ENCODE data around the gene PLCH1.

The PLCH1 gene, protein sequence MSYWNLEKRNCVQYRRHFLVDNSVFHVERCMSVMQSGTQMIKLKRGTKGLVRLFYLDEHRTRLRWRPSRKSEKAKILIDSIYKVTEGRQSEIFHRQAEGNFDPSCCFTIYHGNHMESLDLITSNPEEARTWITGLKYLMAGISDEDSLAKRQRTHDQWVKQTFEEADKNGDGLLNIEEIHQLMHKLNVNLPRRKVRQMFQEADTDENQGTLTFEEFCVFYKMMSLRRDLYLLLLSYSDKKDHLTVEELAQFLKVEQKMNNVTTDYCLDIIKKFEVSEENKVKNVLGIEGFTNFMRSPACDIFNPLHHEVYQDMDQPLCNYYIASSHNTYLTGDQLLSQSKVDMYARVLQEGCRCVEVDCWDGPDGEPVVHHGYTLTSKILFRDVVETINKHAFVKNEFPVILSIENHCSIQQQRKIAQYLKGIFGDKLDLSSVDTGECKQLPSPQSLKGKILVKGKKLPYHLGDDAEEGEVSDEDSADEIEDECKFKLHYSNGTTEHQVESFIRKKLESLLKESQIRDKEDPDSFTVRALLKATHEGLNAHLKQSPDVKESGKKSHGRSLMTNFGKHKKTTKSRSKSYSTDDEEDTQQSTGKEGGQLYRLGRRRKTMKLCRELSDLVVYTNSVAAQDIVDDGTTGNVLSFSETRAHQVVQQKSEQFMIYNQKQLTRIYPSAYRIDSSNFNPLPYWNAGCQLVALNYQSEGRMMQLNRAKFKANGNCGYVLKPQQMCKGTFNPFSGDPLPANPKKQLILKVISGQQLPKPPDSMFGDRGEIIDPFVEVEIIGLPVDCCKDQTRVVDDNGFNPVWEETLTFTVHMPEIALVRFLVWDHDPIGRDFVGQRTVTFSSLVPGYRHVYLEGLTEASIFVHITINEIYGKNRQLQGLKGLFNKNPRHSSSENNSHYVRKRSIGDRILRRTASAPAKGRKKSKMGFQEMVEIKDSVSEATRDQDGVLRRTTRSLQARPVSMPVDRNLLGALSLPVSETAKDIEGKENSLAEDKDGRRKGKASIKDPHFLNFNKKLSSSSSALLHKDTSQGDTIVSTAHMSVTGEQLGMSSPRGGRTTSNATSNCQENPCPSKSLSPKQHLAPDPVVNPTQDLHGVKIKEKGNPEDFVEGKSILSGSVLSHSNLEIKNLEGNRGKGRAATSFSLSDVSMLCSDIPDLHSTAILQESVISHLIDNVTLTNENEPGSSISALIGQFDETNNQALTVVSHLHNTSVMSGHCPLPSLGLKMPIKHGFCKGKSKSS (N-terminal part only)

DNA sequence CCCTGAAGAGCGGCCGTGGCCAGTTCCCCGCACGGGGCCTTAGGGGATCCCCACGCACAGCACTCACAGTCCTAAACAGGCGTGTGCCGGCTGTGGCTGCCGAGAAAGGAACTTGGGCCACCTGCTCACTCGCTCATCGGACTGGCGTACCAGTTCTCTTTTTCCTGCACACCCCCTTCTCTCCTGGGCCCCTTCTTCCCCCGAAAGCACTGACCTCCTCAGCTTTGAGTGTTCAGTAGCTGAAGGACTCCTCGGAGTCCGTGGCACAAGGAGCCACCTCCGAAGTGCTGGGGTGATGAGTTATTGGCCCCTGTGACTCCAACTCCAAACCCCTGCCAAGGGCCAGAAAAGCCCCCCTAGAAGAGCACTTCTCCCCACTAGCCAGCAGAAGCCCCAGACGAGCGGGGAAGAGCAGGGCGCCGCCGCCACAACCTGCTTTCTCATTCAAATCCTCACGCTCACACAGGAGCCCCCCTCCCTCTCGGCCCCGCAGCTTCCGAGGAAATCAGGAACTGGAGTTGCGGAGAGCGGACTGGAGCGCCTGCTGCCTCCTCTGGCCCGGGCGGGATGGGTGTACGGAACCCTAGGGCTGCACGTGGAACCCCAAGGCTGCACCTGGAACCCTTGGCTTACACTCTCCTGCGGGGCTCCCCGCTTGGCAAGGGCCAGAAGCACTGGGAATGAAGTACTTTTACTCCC lies at the start of gene PLCH1:
Gene PLCH1, minus strand, starts transcription at position 446 of the 699 bp plus-strand sequence. CDS start 40,847 bp downstream, outside the sequence.
- peak; percentile 5 to 43 (median 15) for DNase-seq

DNA sequence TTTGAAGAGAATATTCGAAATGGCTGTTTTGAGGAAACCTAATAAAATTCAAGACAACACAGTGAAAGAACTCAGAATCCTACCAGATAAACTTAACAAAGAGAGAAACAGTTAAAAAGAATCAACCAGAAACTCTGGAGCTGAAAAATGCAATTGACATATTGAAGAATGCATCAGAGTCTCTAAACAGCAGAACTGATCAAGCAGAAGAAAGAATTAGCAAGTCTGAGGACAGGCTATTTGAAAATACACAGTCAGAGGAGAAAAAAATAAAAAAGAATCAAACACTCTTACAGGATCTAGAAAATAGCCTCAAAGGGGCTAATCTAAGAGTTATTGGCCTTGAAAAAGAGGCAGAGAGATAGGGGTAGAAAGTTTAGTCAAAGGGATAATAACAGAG lies 47.7 kb upstream of the PLCH1 start:
- DNase-seq, result no peak

DNA sequence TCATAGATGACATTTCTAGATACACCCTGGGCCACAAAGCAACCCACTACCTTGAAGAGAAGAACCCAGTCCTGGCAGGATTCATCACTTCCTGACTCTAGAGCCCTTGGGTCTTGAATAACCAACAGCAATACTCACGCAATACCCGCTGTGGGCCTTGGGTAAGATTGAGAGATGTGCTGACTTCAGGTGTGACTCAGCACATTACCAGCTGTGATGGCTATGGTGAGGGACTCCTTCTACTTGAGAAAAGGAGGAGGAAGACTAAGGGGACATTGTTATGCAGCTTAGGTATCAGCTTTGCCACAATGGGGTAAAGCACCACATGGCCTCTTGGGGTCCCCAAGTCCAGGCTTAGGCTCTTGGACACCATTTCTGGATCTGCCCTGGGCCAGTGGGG lies 46.3 kb upstream of the PLCH1 start:
- no peak for DNase-seq

DNA sequence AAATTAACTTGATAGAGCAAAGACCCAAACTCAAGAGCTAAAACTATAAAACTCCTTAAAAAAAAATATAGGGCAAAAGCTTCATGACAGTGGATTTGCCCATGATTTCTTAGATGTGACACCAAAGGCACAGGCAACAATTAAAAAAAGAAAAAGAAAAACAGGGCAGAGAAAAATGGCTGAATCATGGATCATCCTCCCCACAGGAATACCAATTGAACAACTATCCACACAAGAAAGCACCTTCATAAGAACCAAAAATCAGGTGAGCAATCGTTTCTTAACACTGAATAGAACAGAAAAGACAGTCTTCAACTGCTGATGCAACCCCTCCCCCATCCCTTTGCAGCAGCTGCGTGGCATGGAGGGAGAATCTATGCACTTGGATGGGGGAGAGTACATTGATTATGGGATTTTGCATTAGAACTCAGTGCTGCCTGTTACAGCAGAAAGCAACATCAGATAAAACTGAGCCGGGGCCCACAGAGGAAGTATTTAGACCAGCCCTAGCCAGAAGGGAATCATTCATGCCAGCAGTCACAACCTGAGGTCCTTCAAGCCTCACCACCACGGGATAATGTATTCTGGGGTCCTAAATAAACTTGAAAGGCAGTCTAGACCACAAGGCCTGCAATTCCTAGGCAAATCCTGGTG lies 45.5 kb upstream of the PLCH1 start:
- DNase-seq, result no peak

DNA sequence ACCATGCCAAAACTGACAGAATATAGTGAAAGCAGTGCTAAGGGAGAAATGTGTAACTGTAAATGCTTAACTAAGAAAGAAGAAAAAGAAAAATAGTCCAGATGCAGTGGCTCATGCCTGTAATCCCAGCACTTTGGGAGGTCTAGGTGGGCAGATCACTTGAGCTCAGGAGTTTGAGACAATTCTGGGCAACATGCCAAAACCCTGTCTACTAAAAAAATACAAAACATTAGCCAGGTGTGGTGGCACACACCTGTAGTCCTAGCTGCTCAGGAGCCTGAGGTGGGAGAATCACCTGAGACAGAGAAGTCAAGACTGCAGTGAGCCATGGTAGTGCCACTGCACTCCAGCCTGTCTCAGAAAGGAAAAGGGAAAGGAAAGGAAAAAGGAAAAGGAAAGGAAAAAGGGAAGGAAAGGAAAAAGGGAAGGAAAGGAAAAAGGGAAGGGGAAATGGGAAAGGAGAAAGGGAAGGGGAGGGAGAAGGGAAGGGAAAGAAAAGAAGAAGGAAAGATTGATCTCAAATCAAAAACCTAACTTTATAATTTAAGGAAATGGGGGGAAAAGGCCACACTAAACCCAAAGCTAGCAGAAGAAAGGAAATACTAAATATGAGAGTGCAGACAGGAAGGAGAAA lies 40.9 kb upstream of the PLCH1 start:
- no peak for DNase-seq

DNA sequence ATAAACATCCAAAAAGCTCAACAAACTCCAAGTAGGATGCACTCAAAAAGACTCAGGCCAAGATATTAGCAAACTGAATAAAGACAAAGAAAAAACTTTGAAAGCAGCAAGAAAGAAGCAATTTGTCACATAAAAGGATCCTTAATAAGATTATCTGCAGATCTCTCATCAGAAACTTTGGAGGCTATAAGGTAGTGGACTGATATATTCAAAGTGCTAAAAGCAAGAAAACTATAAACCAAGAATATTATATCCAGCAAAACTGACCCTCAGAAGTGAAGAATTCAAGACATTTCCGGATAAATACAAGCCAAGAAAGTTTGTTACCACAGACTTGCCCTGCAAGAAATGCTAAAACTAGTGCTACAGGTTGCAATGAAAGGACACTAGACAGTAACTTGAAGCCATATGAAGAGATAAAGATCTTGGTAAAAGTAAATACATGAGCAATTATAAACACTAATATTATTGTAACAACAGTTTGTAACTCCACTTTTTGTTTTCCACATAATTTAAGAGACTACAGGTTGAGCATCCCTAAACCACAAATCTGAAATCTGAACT lies 37.6 kb upstream of the PLCH1 start:
- DNase-seq, result no peak

DNA sequence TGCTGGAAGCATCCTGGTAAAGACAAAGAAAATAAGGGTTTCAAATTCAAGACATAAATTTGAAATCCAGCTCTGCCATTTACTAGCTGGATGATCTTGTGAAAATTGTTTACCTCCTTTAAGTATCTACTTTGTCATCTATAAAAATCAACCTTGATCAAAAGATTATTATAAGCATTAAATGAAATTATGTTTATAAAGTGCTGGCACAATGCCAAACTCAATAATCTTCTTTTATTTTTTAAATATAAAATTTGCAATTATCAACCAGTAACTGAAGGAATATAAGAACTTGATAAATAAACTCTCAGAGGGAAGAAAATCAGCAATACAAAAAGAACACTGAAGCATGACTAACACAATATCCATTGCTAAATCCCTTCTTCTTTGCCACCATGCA lies 35.4 kb upstream of the PLCH1 start:
- DNase-seq, result no peak

DNA sequence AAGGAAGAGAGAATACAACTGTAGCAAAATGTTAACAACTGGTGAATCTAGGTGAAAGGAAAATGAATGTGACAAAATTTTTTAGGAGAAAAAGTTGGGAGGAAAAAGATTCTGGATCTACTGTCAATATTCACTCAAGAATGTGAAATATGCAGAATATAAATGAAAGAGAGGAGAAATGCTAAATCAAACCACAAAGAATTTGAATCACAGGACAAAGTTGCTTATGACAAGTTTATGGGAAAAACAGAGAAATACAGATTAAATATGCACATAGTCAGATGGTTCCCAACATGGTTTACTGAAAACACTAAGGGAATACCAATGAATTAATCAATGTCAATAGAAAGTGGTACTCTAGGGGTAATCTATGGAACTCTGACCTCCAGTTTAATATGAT lies 33.6 kb upstream of the PLCH1 start:
- no peak for DNase-seq

DNA sequence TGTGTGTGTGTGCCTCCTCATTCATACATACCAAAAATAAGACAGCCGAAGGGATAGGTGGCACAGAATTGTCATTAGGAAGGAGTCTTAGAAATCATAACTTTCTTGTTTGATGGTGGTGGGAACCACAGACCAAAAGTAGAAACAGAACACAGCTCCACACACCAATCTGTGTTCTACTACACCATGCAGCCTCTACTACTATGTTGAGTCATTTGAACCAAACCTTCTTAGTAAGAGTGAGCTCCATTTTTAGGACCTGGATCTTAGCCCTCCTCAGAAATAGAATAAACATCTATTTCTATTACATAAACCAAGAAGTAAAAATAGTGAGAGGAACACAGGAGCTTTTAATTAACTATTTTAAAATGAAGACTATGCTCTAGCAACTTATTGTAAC lies 27.9 kb upstream of the PLCH1 start:
- no peak for DNase-seq

DNA sequence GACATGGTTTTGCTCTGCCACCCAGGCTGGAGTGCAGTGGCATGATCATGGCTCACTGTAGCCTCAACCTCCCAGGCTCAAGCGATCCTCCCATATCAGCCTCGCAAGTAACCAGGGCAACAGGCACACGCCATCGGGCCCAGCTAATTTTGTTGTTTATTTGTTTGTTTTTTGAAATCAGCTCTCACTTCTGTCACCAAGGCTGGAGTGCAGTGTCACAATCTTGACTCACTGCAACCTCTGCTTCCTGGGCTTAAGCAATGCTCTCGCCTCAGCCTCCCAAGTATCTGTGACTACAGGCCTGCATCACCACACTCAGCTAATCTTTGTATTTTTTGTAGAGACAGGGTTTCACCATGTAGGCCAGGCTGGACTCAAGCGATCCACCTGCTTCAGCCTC lies 26.3 kb upstream of the PLCH1 start:
- DNase-seq, result no peak

DNA sequence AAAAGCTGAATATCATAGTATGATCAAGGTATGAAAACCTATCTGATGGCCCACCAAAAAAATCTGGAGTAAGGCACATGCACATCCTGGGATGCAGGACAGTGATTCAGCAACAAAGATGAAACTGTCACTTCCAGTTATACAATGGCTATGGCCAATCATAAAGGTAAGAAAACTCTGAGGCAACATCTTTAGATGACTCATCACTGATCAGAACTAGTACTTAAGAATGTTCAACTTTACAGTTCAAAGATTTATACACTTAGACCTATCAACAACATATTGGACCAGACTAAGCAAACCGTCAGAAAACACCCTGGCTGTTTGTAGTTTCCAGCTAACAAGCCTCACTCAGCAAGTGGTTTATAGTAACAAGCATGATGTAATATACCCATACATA lies 21.3 kb upstream of the PLCH1 start:
- no peak for DNase-seq

DNA sequence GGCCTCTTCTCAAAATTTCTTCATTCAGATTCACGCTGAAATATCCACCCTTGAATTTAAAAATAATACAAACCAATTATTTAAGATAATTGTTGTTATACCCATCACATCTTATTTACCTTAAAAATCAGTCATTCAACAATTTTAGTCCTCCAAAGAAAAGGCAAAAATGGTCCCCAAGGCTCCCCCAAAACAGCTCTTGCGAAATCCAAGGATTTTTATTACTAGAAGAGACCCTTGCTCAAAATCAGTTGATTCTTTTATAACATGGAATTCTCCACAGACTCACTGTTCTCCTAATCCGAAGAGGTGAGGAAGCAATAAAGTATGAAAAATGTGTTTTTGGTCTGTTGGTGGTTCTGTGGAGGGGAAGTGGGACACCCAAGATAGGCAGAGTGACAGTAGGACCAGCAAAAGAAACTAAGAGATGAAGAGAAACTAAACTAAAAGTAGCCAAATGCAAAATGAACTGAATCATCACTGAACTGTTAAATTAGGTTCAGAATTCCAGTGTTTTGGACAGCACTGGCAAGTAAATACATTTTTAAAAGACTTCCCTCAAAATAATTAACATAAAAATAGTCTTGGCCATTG lies 19.1 kb upstream of the PLCH1 start:
- DNase-seq, result no peak

DNA sequence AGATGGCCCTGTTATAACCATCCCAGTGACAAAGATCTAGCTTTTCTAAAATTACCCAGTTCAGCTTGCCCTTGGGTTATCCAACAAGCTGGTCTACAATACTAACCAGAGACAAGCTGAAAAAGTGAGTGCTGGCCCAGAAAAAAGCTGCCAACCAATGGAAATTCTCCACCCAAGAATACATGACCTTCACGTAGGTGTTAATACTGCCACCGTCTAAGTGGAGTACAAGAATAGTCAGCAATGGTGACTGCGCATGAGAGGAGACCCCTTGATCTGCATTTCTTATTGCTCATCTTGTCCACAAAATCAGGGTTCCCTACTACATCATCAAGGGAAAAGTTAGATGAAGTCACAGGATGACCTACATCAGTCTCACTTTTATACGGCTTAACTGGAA lies 15.8 kb upstream of the PLCH1 start:
- DNase-seq, result no peak

DNA sequence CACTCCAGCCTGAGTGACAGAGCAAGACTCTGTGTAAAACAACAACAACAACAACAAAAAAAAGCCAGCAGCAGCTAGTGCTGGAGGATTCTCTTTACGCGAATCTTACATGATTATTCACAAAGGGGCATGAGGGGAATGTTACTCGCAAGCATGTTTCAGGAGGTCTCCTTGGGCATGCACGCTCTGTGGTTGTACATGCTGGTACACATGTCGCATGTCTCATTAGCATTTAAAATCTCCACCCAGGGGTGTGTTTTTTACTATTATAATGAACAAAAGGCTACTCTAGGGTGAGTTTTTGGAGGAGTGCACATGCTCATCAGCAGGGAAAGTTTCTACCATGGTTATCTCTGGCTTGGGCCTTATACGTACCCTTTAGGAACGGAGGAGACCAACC lies 12.7 kb upstream of the PLCH1 start:
- DNase-seq, result no peak

DNA sequence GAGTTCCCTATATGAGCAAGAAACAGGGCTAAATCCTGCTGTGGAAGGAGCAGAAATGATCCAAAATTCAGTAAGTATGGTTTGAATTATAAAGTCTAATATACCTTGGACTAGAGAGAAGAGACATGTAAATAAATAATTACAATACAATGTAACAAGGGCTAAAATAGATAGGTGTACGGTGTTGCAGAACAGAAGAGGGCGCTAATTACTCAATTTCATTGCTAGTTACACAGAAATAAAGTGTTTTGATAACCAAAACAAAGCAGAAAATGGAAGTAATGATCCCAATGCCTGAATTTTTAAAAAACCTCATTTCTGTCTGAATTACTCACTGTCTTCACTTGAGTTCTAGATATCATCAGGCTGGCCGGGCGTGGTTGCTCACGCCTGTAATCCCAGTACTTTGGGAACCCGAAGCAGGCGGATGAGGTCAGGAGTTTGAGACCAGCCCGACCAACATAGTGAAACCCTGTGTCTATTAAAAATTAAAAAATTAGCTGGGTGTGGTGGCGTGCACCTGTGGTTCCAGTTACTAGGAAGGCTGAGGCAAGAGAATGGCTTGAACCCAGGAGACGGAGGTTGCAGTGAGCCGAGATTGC lies 8.3 kb upstream of the PLCH1 start:
- DNase-seq, result no peak

DNA sequence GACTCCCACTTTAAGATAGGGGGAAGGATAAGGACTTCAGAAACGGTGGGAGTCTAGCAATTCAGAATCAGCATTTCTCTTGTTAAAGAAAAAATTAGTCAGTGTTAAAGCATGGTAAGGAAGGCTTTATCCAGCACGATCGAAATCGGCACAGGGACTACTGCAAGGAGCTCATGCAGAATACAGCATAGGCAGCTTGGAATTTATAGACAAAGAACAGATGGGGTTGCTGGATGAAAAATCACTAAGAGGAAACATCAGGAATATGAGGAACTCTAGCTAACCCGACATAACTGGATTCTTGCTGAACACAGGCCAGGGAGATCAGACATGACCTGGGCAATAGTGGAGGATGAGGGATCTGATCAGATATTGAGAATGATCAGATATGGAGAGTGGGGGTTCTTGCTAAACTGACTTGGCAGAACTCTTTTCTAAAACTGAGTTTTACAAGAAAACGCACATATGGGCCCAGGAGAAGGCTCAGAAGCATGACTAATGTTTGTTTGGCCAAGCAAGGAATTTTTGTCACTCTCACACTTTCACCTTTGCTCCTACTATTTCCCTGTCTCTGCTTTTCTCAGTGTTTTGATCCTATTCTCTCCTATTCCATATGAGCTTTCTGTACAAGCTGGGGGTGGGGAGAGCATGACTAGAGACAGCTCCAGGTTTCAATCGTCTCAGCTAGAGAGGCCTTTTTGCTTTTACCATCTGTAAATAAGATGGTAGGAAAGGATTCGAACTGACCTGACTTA lies 3.9 kb upstream of the PLCH1 start:
- no peak for DNase-seq

DNA sequence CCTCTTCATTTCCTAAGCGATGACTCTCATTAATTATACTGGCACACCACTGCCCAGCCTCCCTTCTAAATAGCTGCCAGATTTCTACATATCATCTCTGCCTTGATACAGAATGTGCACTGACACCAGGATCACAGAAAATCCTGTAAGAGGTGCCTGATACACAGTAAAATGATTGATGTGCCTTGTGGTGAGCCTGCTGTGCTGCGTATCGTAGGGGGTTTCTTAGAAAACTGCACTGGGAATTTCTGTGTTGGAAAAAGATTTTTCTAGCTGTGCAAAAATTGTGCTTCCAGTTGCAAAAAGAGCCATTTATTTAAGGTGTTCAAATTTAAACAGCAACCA lies 3.0 kb upstream of the PLCH1 start:
- no peak for DNase-seq

DNA sequence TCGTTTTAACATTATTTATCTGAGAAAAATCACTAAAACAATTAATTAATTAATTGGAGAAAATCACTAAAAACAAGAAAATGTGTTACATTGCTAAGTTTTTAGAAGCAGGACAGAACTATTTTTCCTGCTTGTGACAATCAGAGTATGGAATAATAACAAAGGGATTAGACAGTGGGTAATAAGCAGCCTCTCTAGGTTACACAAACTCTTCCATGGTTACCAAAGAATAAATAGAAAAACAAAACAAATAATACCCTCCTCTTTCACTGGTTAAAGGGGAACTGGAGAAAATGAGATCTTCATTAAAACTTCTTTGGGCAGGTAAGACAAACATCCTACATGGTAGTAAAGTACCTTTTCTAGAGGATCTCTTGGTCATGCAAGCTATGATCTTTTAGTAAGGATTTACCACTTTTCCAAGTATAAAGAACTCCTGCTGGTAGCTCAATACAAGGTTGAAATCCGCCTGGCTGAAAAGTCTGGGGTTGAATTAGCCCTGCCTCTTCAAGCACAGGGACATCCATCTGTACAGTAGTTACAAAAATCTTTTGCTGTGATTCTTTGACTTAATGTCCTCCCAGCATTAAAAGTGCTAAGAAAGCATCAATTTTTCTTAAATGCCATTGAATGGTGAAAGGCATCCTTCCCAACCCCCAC lies 2.5 kb upstream of the PLCH1 start:
- no peak for DNase-seq

DNA sequence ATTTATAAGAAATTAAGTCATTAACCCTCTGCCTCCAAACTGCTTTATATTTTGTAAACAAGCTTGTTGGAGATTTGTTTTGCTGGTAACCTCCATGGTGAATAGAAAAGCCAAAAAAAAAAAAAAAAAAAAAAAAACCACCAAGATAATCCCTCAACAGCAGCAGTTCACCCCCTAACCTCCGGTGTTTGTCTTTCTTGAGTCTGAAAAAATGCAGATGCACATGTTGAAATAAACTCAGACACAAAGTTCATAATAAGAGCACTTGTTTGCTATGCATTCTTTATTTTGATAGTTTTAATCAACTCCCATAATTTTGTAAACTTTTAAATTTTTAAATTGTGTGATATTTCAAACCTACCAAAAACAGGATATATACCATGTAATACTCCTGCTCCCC lies 1.8 kb upstream of the PLCH1 start:
- DNase-seq, result no peak
